ENCODE results near the gene CARD9. TPM values are rescaled to one million over a fixed set of nuclear protein-coding genes. Genes with fewer than 3 reads are reported as not detected.
"Not testable (repeated sequence)": the region's sequence is repeated elsewhere in the genome, so short reads cannot be mapped to it uniquely, and the experiment has no call there.

The CARD9 gene
- polyA plus RNA-seq, 1 of the 3 experiments (the other 2 are of a cell fraction): 1.1 TPM

GRCh38 chr9:136409557-136410455 is 36.3 kb upstream of the CARD9 start (continued):
- TF ChIP-seq USF1 (IDR thresholded peaks at IDR 0.05; ENCODE audit: borderline replicate concordance, low read depth): no peak
- no peak for TF ChIP-seq JUND (IDR thresholded peaks at IDR 0.05)
- no peak for TF ChIP-seq EP300 (IDR thresholded peaks at IDR 0.05; ENCODE audit: borderline replicate concordance in 1 of 2, low read depth in 1 of 2, low read length in 1 of 2)
- TF ChIP-seq SIN3A (IDR thresholded peaks at IDR 0.05; ENCODE audit: borderline replicate concordance, low read depth, low read length): 0 out of 2 replicates have a peak, but pooled peaks have one; percentile 45
- TF ChIP-seq TAF1 (IDR thresholded peaks at IDR 0.05; ENCODE audit: borderline replicate concordance, low read depth, low read length): no peak
- TF ChIP-seq MEF2A (IDR thresholded peaks at IDR 0.05; ENCODE audit: borderline replicate concordance, low read depth): no peak
- TF ChIP-seq MAX (IDR thresholded peaks at IDR 0.05; ENCODE audit: low read depth): peak; percentile 89
- peak; percentile 97 for TF ChIP-seq MXI1 (IDR thresholded peaks at IDR 0.05; ENCODE audit: low read depth, low read length)

- Histone ChIP-seq H3K4me2 (no peak overlapping the region), H4K20me1 (ENCODE audit: insufficient read depth) (peaks cover 7% of the 10 kb centered on the region), H3K4me3 (ENCODE audit: low read depth in 2 of 2, low read length in 1 of 2) (no peak overlapping the region), H3F3A (replicated peaks; ENCODE audit: insufficient read depth) (peaks cover 9% of the 10 kb centered on the region), H2AFZ (ENCODE audit: low read depth) (no peak overlapping the region), H3K4me1 (ENCODE audit: control insufficient read depth in 1 of 2, insufficient read depth in 2 of 2, low read depth in 1 of 2, low read length in 1 of 2) (peaks cover 16 to 24% of the 10 kb centered on the region in 2 experiments), H3K27ac (ENCODE audit: low read depth in 2 of 2, low read length in 1 of 2) (no peak overlapping the region), H3K27me3 (ENCODE audit: insufficient read depth) (no peaks in the 10 kb centered on the region), H3K79me2 (ENCODE audit: insufficient read depth) (peaks cover 48% of the 10 kb centered on the region), H3K9me3 (no peaks in the 10 kb centered on the region), H3K9me2 (no peaks in the 10 kb centered on the region), H3K9ac (no peak overlapping the region), H3K36me3 (replicated peaks in 1 of 2; ENCODE audit: control insufficient read depth in 1 of 2, insufficient read depth in 2 of 2, low read length in 1 of 2) (peaks cover 21 to 54% of the 10 kb centered on the region in 2 experiments)
- 91% methylated on average over 7 of the region's 7 CpGs for WGBS (ENCODE audit: low lambda C conversion rate)
- no peak for TF ChIP-seq GABPA (IDR thresholded peaks at IDR 0.05; ENCODE audit: low read depth)
- no peak for TF ChIP-seq GATA2 (CRISPR knock-in tag; IDR thresholded peaks at IDR 0.05)
- TF ChIP-seq FOSL2 (IDR thresholded peaks at IDR 0.05; ENCODE audit: borderline replicate concordance, low read depth): no peak
- no peak for DNase-seq
- ChIA-PET POLR2A (no interaction called here), CTCF (interaction anchor here (2.6 to 3.6 kb wide), 2 partner anchors 7 to 43 kb away, joined by 20 to 26 read pairs; partner anchors contain the start of genes DNLZ and SNAPC4)
These were observed 34.4 kb upstream of the CARD9 start for GRCh38 chr9:136407911-136408310.

GRCh38 chr9:136407061-136407460 is 33.6 kb upstream of the CARD9 start:
- peaks cover 14 to 54% of the 10 kb centered on the region in 2 experiments for H3K36me3 ChIP-seq (replicated peaks in 1 of 2; ENCODE audit: control insufficient read depth in 1 of 2, insufficient read depth in 2 of 2, low read length in 1 of 2)
- H3K4me2 ChIP-seq; H3K9me3 ChIP-seq; H3K9me2 ChIP-seq; H3K9ac ChIP-seq; H3K4me3 ChIP-seq (ENCODE audit: low read depth in 2 of 2, low read length in 1 of 2); CTCF ChIA-PET; POLR2A ChIA-PET; DNase-seq; H3K27ac ChIP-seq (ENCODE audit: low read depth in 2 of 2, low read length in 1 of 2); H4K20me1 ChIP-seq (ENCODE audit: insufficient read depth); H2AFZ ChIP-seq (ENCODE audit: low read depth); H3K27me3 ChIP-seq (ENCODE audit: insufficient read depth): not testable (repeated sequence)
- WGBS (ENCODE audit: low lambda C conversion rate): 95% methylated on average over 17 of the region's 28 CpGs
- peaks cover 40% of the 10 kb centered on the region for H3K79me2 ChIP-seq (ENCODE audit: insufficient read depth)
- H3K4me1 ChIP-seq (ENCODE audit: control insufficient read depth in 1 of 2, insufficient read depth in 2 of 2, low read depth in 1 of 2, low read length in 1 of 2): peaks cover 16 to 22% of the 10 kb centered on the region in 2 experiments
- peaks cover 10% of the 10 kb centered on the region for H3F3A ChIP-seq (replicated peaks; ENCODE audit: insufficient read depth)

- H3K4me3 ChIP-seq (ENCODE audit: low read depth in 2 of 2, low read length in 1 of 2); POLR2A ChIA-PET; H2AFZ ChIP-seq (ENCODE audit: low read depth); H3K4me2 ChIP-seq; H3K27me3 ChIP-seq (ENCODE audit: insufficient read depth); H3K9me3 ChIP-seq; DNase-seq; H4K20me1 ChIP-seq (ENCODE audit: insufficient read depth); H3K9me2 ChIP-seq; H3K9ac ChIP-seq; H3K27ac ChIP-seq (ENCODE audit: low read depth in 2 of 2, low read length in 1 of 2): not testable (repeated sequence)
- Histone ChIP-seq H3K4me1 (ENCODE audit: control insufficient read depth in 1 of 2, insufficient read depth in 2 of 2, low read depth in 1 of 2, low read length in 1 of 2) (peaks cover 11% of the 10 kb centered on the region in 2 experiments; a peak in 3 of 4 replicates), H3K36me3 (replicated peaks in 1 of 2; ENCODE audit: control insufficient read depth in 1 of 2, insufficient read depth in 2 of 2, low read length in 1 of 2) (peaks cover 13 to 58% of the 10 kb centered on the region in 2 experiments), H3F3A (replicated peaks; ENCODE audit: insufficient read depth) (peaks cover 15% of the 10 kb centered on the region), H3K79me2 (ENCODE audit: insufficient read depth) (peaks cover 28% of the 10 kb centered on the region)
- CTCF ChIA-PET: interaction anchor here (1.0 to 1.3 kb wide), 2 partner anchors 14 to 42 kb away, joined by 3 to 5 read pairs; partner anchors contain the start of gene DNLZ
- 96% methylated on average over 8 of the region's 10 CpGs for WGBS (ENCODE audit: low lambda C conversion rate)
These were observed 32.4 kb upstream of the CARD9 start for GRCh38 chr9:136405904-136406303.

All from SK-N-SH (cell line).